Large intestine (tissue), 3 donors: Measurements from ENCODE around the gene NRG3. TPM values are rescaled to one million over a fixed set of nuclear protein-coding genes. Genes with fewer than 3 reads are reported as not detected.

ENCODE experiments used
- DNase-seq, 2 donors: peaks; one replicate each; pipeline versions ENCODE4 v3.0.0 to v3.0.0-alpha.2; 2013
- H3K27ac ChIP-seq: one replicate; pipeline ENCODE4 v1.5.1; 2013; ENCODE audit warnings: low read length
- H3K27me3 ChIP-seq: 2 replicates; pipeline ENCODE4 v1.6.1; 2013; ENCODE audit warnings: low read length; ENCODE audit not compliant: control insufficient read depth, insufficient read depth
- H3K36me3 ChIP-seq: 2 replicates; pipeline ENCODE4 v1.6.1; 2013; ENCODE audit warnings: low read length; ENCODE audit not compliant: control insufficient read depth, insufficient read depth
- H3K4me1 ChIP-seq: one replicate; pipeline ENCODE4 v1.6.1; 2013; ENCODE audit warnings: low read length; ENCODE audit not compliant: control insufficient read depth, insufficient read depth
- H3K4me3 ChIP-seq: one replicate; pipeline ENCODE4 v1.5.1; 2013; ENCODE audit warnings: low read length
- H3K9me3 ChIP-seq: one replicate; pipeline ENCODE4 v1.6.1; 2013; ENCODE audit warnings: mild to moderate bottlenecking, low read depth, low read length, moderate library complexity; ENCODE audit not compliant: control insufficient read depth
- WGBS: methylation state at CpG from one replicate; pipeline ENCODE4 v1.1.5; 2013; ENCODE audit warnings: low lambda C conversion rate; ENCODE audit not compliant: insufficient coverage; 5-methylcytosine and 5-hydroxymethylcytosine counted together
- polyA plus RNA-seq: library from polyadenylated mRNA; unstranded; fragments of 120-200 nt; gene quantifications from one replicate; pipeline ENCODE4 v1.2.1, GENCODE V29; 2013

The NRG3 gene
- polyA plus RNA-seq, 1 donor = 0.96 TPM

- Histone ChIP-seq H3K27ac (no peak overlapping the region), H3K4me3 (no peak overlapping the region), H3K4me1 (no peaks in the 10 kb centered on the region), H3K9me3 (no peaks in the 10 kb centered on the region), H3K27me3 (no peaks in the 10 kb centered on the region), H3K36me3 (no peaks in the 10 kb centered on the region)
- DNase-seq = no peak
- 90% methylated on average over 3 of the region's 3 CpGs for WGBS
Measured at GRCh38 chr10:83007510-83007909, 1132.5 kb downstream of the NRG3 start.

GRCh38 chr10:83012866-83013265 is 1137.9 kb downstream of the NRG3 start:
- no peak overlapping the region for H3K4me3 ChIP-seq
- H3K36me3 ChIP-seq = no peaks in the 10 kb centered on the region
- H3K4me1 ChIP-seq = no peaks in the 10 kb centered on the region
- H3K27me3 ChIP-seq = no peaks in the 10 kb centered on the region
- H3K9me3 ChIP-seq = no peaks in the 10 kb centered on the region
- no peak for DNase-seq
- WGBS = 40% methylated on average over 1 of the region's 3 CpGs
- H3K27ac ChIP-seq = no peak overlapping the region

GRCh38 chr10:83017076-83017867 is 1142.3 kb downstream of the NRG3 start:
- DNase-seq = no peak
- Histone ChIP-seq H3K4me3 (no peak overlapping the region), H3K9me3 (no peaks in the 10 kb centered on the region), H3K36me3 (no peaks in the 10 kb centered on the region), H3K4me1 (no peaks in the 10 kb centered on the region), H3K27ac (no peak overlapping the region), H3K27me3 (no peaks in the 10 kb centered on the region)
- no CpG with 5 or more reads among the region's 2 CpGs for WGBS

- WGBS = no CpG with 5 or more reads among the region's 2 CpGs
- Histone ChIP-seq H3K27me3 (no peaks in the 10 kb centered on the region), H3K36me3 (no peaks in the 10 kb centered on the region), H3K27ac (no peak overlapping the region), H3K9me3 (no peaks in the 10 kb centered on the region), H3K4me1 (no peaks in the 10 kb centered on the region), H3K4me3 (no peak overlapping the region)
- no peak for DNase-seq
Measured at GRCh38 chr10:83023662-83024061, 1148.7 kb downstream of the NRG3 start.
